K562 (cell line): ENCODE results near the gene CHAMP1. TPM values are rescaled to one million over a fixed set of nuclear protein-coding genes. Genes with fewer than 3 reads are reported as not detected.

Experiments
- BMI1 ChIP-seq: fragments of 150-350 bp; IDR thresholded peaks from 2 replicates; pipeline ENCODE4 v1.6.1; 2014; ENCODE audit warnings: low read length
- CCAR2 ChIP-seq: fragments of 200-400 bp; formaldehyde crosslinking; IDR thresholded peaks from 2 replicates; pipeline ENCODE4 v1.6.1; 2017; ENCODE audit warnings: mild to moderate bottlenecking, low read depth, low read length
- ETV1 ChIP-seq: fragments of 450-650 bp; conservative IDR thresholded peaks from 2 replicates; pipeline ENCODE4 v1.6.1; 2016; ENCODE audit warnings: missing genetic modification characterization, control low read depth, low read depth, missing compliant biosample characterization
- ETV5 ChIP-seq: sonication (generic); formaldehyde crosslinking; IDR thresholded peaks from 2 replicates; pipeline ENCODE4 v1.4.0; 2020; ENCODE audit warnings: low read depth, mild to moderate bottlenecking, missing genetic modification reagents
- GTF3C2 ChIP-seq: IDR thresholded peaks from 3 replicates; pipeline ENCODE4 v1.6.1; 2011; ENCODE audit warnings: borderline replicate concordance, mild to moderate bottlenecking, moderate library complexity; ENCODE audit not compliant: insufficient read length; ENCODE audit errors: extremely low read depth
- HCFC1 ChIP-seq: IDR thresholded peaks from 2 replicates; pipeline ENCODE4 v1.6.1; 2012; ENCODE audit warnings: low read depth, low read length, improper control_type of control experiment
- JUNB ChIP-seq: fragments of 450-650 bp; formaldehyde crosslinking; conservative IDR thresholded peaks from 2 replicates; pipeline ENCODE4 v1.4.0; 2020; ENCODE audit warnings: mild to moderate bottlenecking
- KAT7 ChIP-seq: sonication (generic); formaldehyde crosslinking; IDR thresholded peaks from 2 replicates; pipeline ENCODE4 v1.8.0; 2022; ENCODE audit warnings: missing genetic modification reagents, mild to moderate bottlenecking, borderline replicate concordance
- MCM5 ChIP-seq: fragments of 450-650 bp; IDR thresholded peaks from 2 replicates; pipeline ENCODE4 v1.6.1; 2016; ENCODE audit warnings: low read depth
- MLLT1 ChIP-seq, 2 experiments: fragments of 450-650 bp; IDR thresholded peaks; 2 replicates each; pipeline ENCODE4 v1.6.1; 2016
- MYC ChIP-seq, 2 experiments: fragments of 250-450 bp in 1 of 2; sonication (Bioruptor Pico) in 1 of 2; IDR thresholded peaks; 2 replicates each; pipeline versions ENCODE4 v1.5.1 to v1.6.1; 2012 to 2021; ENCODE audit warnings: low read depth in 2 of 2, borderline replicate concordance in 1 of 2, improper control_type of control experiment in 1 of 2, low read length in 1 of 2, mild to moderate bottlenecking in 1 of 2, moderate library complexity in 1 of 2
- PPARD ChIP-seq: fragments of 250-450 bp; sonication (Bioruptor Pico); IDR thresholded peaks from 2 replicates; pipeline ENCODE4 v1.8.0; 2022; ENCODE audit warnings: inconsistent platforms, mild to moderate bottlenecking, moderate library complexity
- RBFOX2 ChIP-seq: fragments of 200-400 bp; formaldehyde crosslinking; IDR thresholded peaks from 2 replicates; pipeline ENCODE4 v1.6.1; 2017; ENCODE audit warnings: low read depth, mild to moderate bottlenecking, low read length, moderate library complexity
- SAFB2 ChIP-seq: fragments of 200-400 bp; formaldehyde crosslinking; IDR thresholded peaks from 2 replicates; pipeline ENCODE4 v1.6.1; 2018; ENCODE audit warnings: borderline replicate concordance, low read length, low read depth, moderate library complexity; ENCODE audit not compliant: severe bottlenecking
- SMAD1 ChIP-seq: fragments of 150-350 bp; IDR thresholded peaks from 2 replicates; pipeline ENCODE4 v1.6.1; 2014; ENCODE audit warnings: low read length, low read depth; ENCODE audit not compliant: partially characterized antibody
- SPI1 ChIP-seq: IDR thresholded peaks from 2 replicates; pipeline ENCODE4 v1.6.1; 2011; ENCODE audit warnings: low read depth, low read length, control low read depth, borderline replicate concordance
- STAT5A ChIP-seq: IDR thresholded peaks from 2 replicates; pipeline ENCODE4 v1.6.1; 2012; ENCODE audit warnings: low read length, inconsistent platforms, borderline replicate concordance
- SUPT5H ChIP-seq: fragments of 450-650 bp; IDR thresholded peaks from 2 replicates; pipeline ENCODE4 v1.6.1; 2016
- TFAP4 ChIP-seq: sonication (generic); formaldehyde crosslinking; IDR thresholded peaks from 2 replicates; pipeline ENCODE4 v1.8.0; 2022; ENCODE audit warnings: missing genetic modification reagents, mild to moderate bottlenecking, moderate library complexity, borderline replicate concordance
- THRB ChIP-seq: fragments of 450-650 bp; formaldehyde crosslinking; conservative IDR thresholded peaks from 2 replicates; pipeline ENCODE4 v1.4.0; 2022; ENCODE audit warnings: mild to moderate bottlenecking, missing genetic modification characterization
- ZNF764 ChIP-seq: fragments of 250-450 bp; sonication (Bioruptor Pico); IDR thresholded peaks from 2 replicates; pipeline ENCODE4 v1.4.0; 2020; ENCODE audit warnings: low read depth, mild to moderate bottlenecking, moderate library complexity
- polyA plus RNA-seq, 8 experiments: library from polyadenylated mRNA; depleted of rRNA in 4 of 8; stranded (reverse) in 5 of 8; unstranded in 3 of 8; fragments of >200 nt; fragmentation: Nextera tagmentation in 2 of 8; fragmentation: Illumina TruSeq in 1 of 8; extraction: Ambion mirVana in 2 of 8; extraction: Trizol in 1 of 8; gene quantifications; 2 replicates each; pipeline versions ENCODE4 v1.2.1 to v1.2.3, GENCODE V29; 2011 to 2014; ENCODE audit warnings: inconsistent platforms in 1 of 8, missing spikeins in 1 of 8
- total RNA-seq, 7 experiments: library from RNA; depleted of rRNA in 6 of 7; stranded (reverse); fragments of >200 nt in 6 of 7; fragmentation: Illumina TruSeq in 2 of 7; extraction: Trizol in 2 of 7; gene quantifications; 2 replicates each; pipeline versions ENCODE4 v1.2.1 to v1.2.3, GENCODE V29; 2011 to 2021; ENCODE audit warnings: low replicate concordance in 1 of 7

CHAMP1 gene
- total and polyA plus RNA-seq, 9 of the 15 experiments (the other 6 are each of a cell fraction or from before 2014, with no cell fraction given): 0.70 to 40.6 (median 15.3) TPM

- TF ChIP-seq SPI1 (peak; percentile 36; the same call in 1 of the 2 replicates), KAT7 (CRISPR knock-in tag) (no peak), SAFB2 (no peak), ETV1 (tag) (0 out of 2 replicates have a peak, but pooled peaks have one; percentile 27), GTF3C2 (no peak), MYC (IDR thresholded peaks at IDR 0.05; ENCODE audit: low read depth, low read length) (no peak; the same call in 1 of the 2 replicates), MYC (CRISPR knock-in tag; IDR thresholded peaks at IDR 0.05; ENCODE audit: borderline replicate concordance, low read depth) (no peak), THRB (no peak), ETV5 (CRISPR knock-in tag) (peak; percentile 46; the same call in 1 of the 2 replicates), JUNB (CRISPR knock-in tag) (no peak), STAT5A (no peak), SMAD1 (no peak), BMI1 (no peak), CCAR2 (no peak), HCFC1 (peak; percentile 4; the same call in 1 of the 2 replicates), MCM5 (no peak), PPARD (no peak), MLLT1 (IDR thresholded peaks at IDR 0.05) (no peak), SUPT5H (peak; percentile 84), TFAP4 (CRISPR knock-in tag) (peak; percentile 72), ZNF764 (CRISPR knock-in tag) (no peak), RBFOX2 (0 out of 2 replicates have a peak, but pooled peaks have one; percentile 12)
Observed at GRCh38 chr13:114282041-114282670, 32.1 kb upstream of the CHAMP1 start (continued).
